Stomach smooth muscle (tissue), 2 donors: ENCODE results near the gene PLEKHA8.

Source experiments
- H3K27ac ChIP-seq: one replicate; pipeline ENCODE4 v1.7.0; 2013; ENCODE audit warnings: mild to moderate bottlenecking, low read length, inconsistent platforms
- H3K27me3 ChIP-seq, 2 donors: one replicate each; pipeline ENCODE4 v1.7.0; 2013; ENCODE audit warnings: low read length in 2 of 2; ENCODE audit not compliant: insufficient read depth in 2 of 2, control insufficient read depth in 1 of 2
- H3K36me3 ChIP-seq, 2 donors: one replicate each; pipeline ENCODE4 v1.7.0; 2013; ENCODE audit warnings: low read length in 2 of 2; ENCODE audit not compliant: control insufficient read depth in 2 of 2, insufficient read depth in 2 of 2
- H3K4me1 ChIP-seq: one replicate; pipeline ENCODE4 v1.7.0; 2013; ENCODE audit warnings: low read length; ENCODE audit not compliant: control insufficient read depth, insufficient read depth
- H3K4me3 ChIP-seq, 2 donors: one replicate each; pipeline ENCODE4 v1.7.0; 2013; ENCODE audit warnings: low read length in 2 of 2
- H3K9ac ChIP-seq, 2 donors: one replicate each; pipeline ENCODE4 v1.7.0; 2013; ENCODE audit warnings: low read length in 2 of 2, mild to moderate bottlenecking in 1 of 2
- H3K9me3 ChIP-seq, 2 donors: one replicate each; pipeline ENCODE4 v1.7.0; 2013; ENCODE audit warnings: low read length in 2 of 2; ENCODE audit not compliant: control insufficient read depth in 2 of 2
- donor health status: healthy.
- donor health status: Pancreatic carcinoma.

PLEKHA8 gene

DNA sequence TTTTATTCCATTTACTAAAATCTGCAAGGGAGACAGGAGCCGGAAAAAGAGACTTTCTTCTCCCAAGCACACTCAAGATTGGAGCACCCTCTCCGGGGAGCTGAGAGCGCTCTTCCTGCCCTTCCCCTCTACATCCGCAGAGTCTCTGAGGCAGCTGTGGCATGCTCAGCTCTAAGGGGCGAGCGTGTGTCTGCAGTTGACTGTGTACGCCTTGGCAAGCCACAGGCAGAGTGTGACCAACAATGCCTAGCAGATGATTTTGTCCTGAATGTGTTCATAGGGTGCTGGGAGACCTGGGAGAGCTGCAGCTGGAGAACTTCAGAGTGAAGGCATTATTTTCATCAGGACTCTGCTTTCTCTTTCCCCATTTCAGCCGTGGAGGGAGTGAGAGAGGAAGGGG is 127.3 kb downstream of the PLEKHA8 start:
- H3K27me3 ChIP-seq: no peaks in the 10 kb centered on the region
- no peak overlapping the region for H3K4me3 ChIP-seq
- H3K27ac ChIP-seq: no peak overlapping the region
- H3K9me3 ChIP-seq: no peaks in the 10 kb centered on the region
- peaks cover 11% of the 10 kb centered on the region for H3K4me1 ChIP-seq
- H3K36me3 ChIP-seq: peaks cover 13 to 23% of the 10 kb centered on the region in 2 donors
- H3K9ac ChIP-seq: no peak overlapping the region

DNA sequence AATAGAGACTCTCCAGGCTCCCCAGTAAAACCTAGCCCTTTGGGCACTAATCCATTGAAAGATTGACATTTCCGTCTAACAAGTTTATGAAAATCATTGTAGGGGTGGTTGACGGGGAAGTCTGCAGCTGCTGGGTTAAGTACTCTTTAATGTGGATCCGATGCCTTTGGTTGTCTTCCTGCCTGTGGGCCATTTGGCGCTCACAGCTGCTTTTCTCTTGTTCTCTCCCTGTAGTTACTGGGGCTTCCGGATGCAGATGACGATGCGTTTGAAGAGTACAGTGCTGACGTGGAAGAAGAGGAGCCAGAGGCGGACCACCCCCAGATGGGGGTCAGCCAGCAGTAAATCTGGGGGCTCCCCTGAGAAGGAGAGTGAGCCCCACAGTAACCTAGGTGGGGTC is 129.0 kb downstream of the PLEKHA8 start:
- Histone ChIP-seq H3K9ac (no peak overlapping the region), H3K36me3 (peaks cover 11 to 22% of the 10 kb centered on the region in 2 donors), H3K4me3 (no peak overlapping the region), H3K27ac (no peak overlapping the region), H3K9me3 (no peaks in the 10 kb centered on the region), H3K4me1 (peaks cover 9% of the 10 kb centered on the region), H3K27me3 (no peaks in the 10 kb centered on the region)

DNA sequence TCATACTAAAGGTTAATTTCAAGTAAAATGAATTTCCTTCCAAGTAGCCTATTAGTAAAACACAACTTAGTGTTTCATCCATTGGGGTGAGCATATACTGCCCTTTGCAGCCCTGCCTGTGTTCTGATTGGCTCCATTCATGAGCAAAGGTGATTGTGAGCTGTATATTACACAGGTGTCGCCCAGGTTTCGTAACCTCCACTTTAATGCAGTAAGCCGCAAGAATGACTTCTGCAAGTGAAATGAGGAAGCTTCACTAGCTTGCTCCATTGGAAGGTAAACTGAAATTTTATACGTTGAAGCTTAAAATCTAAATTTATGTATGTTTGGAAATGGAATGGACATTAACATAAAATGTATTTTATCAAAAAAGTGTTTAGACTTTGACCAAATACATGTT is 131.0 kb downstream of the PLEKHA8 start:
- peaks cover 16% of the 10 kb centered on the region for H3K4me1 ChIP-seq
- H3K4me3 ChIP-seq: no peak overlapping the region
- H3K36me3 ChIP-seq: peaks cover 6 to 13% of the 10 kb centered on the region in 2 donors
- H3K9ac ChIP-seq: no peak overlapping the region
- no peak overlapping the region for H3K27ac ChIP-seq
- H3K27me3 ChIP-seq: no peaks in the 10 kb centered on the region
- no peaks in the 10 kb centered on the region for H3K9me3 ChIP-seq

DNA sequence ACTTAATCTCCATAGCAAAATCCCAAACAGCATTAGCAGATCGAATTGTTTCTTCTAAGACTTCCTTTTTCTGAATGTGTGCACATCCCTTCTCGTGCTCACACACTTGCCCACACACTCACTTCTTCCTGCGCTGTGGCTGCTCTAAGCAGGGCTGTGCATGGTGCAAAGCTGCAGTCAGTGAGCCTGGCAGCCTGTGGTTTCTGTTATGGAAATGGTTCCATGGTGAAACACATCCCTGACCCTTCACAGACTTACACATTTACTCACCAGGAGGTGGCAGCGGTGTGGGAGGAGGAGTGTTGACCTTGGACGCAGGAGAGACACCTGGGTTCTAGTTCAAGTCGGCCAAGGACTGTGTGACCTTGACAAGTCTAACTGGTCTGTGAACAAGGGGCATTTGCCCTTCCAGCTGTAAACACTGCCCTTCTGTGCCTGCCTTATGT is 131.5 kb downstream of the PLEKHA8 start:
- peaks cover 17% of the 10 kb centered on the region for H3K4me1 ChIP-seq
- H3K27me3 ChIP-seq: no peaks in the 10 kb centered on the region

DNA sequence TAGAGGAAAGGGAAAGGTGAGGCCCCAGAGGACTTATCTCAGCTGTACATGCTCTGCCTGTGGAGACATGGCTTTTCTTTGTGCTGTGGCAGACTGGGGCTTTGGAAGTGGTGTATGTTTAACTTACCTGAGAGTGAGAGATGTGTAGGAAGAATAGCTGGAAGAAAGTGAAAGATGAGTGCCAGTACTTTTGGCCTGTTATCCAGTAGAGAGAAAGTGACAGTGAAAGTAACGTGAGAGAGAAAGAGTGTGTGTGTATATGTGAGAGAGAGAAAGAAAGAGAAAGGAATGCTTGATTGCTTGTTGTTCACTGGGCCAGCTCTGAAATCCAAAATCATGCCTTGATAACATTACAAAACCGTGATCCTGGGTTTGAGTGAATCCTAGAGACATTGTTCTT is 132.1 kb downstream of the PLEKHA8 start:
- H3K4me3 ChIP-seq: no peak overlapping the region
- H3K36me3 ChIP-seq: peaks cover 6 to 7% of the 10 kb centered on the region in 2 donors
- peak overlapping the region in 1 of 2 donors; percentile 21 for H3K9ac ChIP-seq
- H3K27ac ChIP-seq: no peak overlapping the region
- H3K4me1 ChIP-seq: peaks cover 19% of the 10 kb centered on the region
- no peaks in the 10 kb centered on the region for H3K27me3 ChIP-seq
- H3K9me3 ChIP-seq: no peaks in the 10 kb centered on the region

More for the DNA sequence above, 131.5 kb downstream of the PLEKHA8 start:
- H3K36me3 ChIP-seq: peaks cover 6 to 8% of the 10 kb centered on the region in 2 donors
- peak overlapping the region; percentile 18 for H3K27ac ChIP-seq
- no peak overlapping the region for H3K4me3 ChIP-seq
- H3K9ac ChIP-seq: peak overlapping the region in 1 of 2 donors; percentile 21
- no peaks in the 10 kb centered on the region for H3K9me3 ChIP-seq

DNA sequence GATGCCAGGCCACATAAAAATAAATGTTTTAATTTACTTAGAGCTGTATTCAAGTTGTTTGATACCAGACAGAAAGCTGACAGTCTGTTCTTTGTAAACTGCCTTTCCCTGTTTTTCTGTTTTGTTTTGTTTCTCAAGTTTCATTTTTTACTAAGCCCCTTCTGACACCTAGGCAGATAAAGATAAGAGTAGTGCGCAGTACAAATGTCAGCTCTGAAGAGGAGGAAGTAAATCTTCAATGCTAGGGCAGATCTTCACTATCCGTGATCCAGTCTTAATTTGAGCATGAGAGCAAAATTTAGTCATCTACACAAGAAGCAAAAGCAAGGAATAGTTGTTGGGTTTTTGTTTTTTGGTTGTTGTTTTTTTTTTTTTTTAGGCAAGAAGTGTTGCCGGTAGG is 133.9 kb downstream of the PLEKHA8 start:
- Histone ChIP-seq H3K27ac (no peak overlapping the region), H3K36me3 (peaks cover 6 to 8% of the 10 kb centered on the region in 2 donors), H3K4me1 (peaks cover 19% of the 10 kb centered on the region), H3K9me3 (no peaks in the 10 kb centered on the region), H3K4me3 (no peak overlapping the region), H3K9ac (no peak overlapping the region), H3K27me3 (no peaks in the 10 kb centered on the region)

DNA sequence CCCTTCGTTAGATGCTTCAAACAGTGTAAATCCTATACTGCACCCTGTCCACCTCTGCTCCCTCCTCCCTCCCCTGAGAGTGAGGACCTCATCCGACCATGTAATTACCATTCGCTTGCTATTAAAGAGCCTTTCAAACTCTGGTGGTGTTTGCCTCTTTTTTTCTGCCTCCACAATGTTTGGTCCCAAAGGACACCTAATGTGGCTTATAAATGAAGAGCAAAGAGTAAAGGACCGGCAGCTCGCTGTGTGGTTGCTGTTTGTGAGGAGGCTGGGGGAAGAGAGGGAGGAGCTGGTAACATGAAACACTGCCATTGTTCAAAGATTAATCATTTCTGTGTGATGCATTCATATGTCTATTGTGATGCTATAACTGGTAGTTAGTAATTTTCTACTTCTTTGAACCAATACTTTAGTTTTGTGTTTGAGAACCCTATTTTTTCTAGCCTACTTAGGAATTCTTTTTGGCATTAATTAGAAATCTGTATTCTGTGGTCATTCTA is 134.5 kb downstream of the PLEKHA8 start:
- H3K9me3 ChIP-seq: no peaks in the 10 kb centered on the region
- no peaks in the 10 kb centered on the region for H3K27me3 ChIP-seq
- no peak overlapping the region for H3K9ac ChIP-seq
- peaks cover under 1 to 5% of the 10 kb centered on the region in 2 donors for H3K36me3 ChIP-seq
- no peak overlapping the region for H3K27ac ChIP-seq
- H3K4me3 ChIP-seq: no peak overlapping the region
- peaks cover 19% of the 10 kb centered on the region for H3K4me1 ChIP-seq

DNA sequence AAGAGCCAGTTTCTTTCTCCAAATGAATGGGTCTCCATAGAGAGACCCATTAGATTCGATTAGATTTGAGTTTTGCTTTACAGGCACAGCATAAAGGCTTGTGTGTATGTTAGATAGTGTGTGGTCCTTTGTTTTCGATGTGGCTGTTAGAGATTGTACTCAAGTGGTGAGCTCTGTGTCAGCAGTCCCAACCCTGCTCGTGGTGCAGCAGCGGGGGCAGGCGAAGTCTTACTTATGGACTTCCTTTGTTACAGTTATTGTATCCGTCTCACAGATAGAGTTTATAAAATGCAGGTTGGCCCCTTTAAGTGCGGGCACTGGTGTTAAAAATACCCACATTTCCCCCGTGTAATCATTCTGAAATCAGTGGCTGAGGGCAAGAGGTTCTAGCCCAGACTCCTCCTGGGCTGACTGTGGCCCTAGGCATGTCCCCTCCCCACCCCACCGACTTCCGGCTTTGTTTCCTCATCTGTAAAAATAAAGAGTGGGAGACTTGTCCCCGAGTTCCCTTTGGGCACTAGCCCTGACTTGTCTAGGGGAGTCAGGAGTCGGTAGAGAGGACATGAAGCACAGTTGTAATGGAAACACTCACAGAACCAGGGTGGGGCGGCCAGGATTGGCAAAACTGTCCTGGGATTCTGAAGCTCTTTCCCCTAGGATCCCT is 135.2 kb downstream of the PLEKHA8 start:
- Histone ChIP-seq H3K4me1 (peaks cover 25% of the 10 kb centered on the region), H3K27ac (no peak overlapping the region), H3K9ac (no peak overlapping the region), H3K36me3 (peaks cover 0 to 5% of the 10 kb centered on the region in 2 donors), H3K9me3 (no peaks in the 10 kb centered on the region), H3K27me3 (no peaks in the 10 kb centered on the region), H3K4me3 (no peak overlapping the region)

DNA sequence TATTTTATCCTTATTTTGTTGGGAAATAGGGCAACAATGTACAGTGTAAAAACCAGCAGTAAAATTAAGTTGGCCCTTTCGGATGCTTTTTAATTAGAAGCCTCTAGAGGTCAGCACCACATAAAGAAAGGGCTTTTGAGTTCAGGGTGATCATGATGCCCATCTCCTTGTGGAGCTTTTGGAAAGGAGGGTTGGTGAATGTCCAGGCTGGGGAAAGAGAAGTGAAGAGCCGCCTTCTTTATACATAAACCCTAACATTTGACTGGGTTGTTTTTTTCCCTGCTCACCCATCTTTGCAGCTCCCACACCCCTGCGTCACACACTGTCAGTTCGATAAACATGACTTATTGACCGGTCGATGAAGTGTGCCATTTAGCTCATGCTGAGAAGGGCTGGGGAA is 136.4 kb downstream of the PLEKHA8 start:
- Histone ChIP-seq H3K9ac (no peak overlapping the region), H3K27ac (no peak overlapping the region), H3K9me3 (no peaks in the 10 kb centered on the region), H3K27me3 (no peaks in the 10 kb centered on the region), H3K36me3 (peaks cover 0 to 5% of the 10 kb centered on the region in 2 donors), H3K4me1 (peaks cover 25% of the 10 kb centered on the region), H3K4me3 (no peak overlapping the region)

DNA sequence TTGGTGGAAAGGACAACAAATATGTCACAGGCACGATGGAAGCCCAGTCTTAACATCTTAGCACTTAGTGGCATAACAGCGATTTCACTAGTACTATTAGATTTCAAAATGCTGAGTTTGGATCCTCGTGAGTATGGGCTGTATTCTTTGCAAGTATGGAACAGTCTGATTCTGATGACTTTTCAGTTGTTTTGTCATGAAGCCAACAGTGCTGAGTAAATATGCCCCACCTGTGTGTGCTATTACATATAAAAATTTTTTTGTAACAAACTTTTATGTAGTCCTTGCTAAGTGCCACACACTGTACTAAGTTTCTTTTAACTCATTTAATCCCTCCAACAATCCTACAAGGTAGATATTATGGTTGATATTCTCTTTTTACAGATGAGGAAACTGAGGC is 137.4 kb downstream of the PLEKHA8 start:
- peaks cover 0 to 3% of the 10 kb centered on the region in 2 donors for H3K36me3 ChIP-seq
- no peaks in the 10 kb centered on the region for H3K9me3 ChIP-seq
- no peak overlapping the region for H3K27ac ChIP-seq
- H3K4me3 ChIP-seq: no peak overlapping the region
- H3K4me1 ChIP-seq: peaks cover 28% of the 10 kb centered on the region
- no peak overlapping the region for H3K9ac ChIP-seq
- H3K27me3 ChIP-seq: no peaks in the 10 kb centered on the region

DNA sequence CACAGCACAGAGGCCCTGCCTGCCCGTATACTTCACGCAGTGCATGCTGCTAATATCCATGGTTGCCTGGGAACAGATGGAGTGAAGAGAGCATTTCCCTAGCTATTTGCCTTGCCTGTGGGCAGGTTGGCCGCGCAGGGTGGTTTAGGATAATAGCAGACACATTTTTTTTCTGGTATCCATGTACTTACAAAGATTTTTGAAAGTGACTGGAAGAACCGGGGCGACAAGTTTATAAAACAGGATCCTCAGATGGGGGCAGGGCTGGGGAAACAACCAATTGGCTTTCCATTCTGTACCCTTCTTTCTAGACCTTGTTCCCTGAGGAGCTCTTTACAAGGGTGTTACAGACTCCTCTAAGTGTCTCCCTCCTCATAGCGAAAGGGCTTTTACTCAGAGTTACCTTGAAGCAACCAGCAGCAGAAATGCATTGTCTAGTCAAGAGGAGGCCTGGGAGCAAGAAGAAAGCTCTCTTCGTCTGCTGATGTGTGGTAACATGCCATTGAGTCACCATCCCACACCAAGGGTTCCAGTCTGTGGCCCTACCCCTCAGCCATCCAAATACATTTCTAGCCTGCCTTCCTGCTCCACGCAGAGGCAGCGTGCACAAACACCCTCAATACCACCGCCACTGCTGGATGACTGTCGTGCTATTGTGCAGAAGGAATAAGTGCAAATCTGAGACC is 138.1 kb downstream of the PLEKHA8 start:
- Histone ChIP-seq H3K36me3 (peaks cover 0 to 2% of the 10 kb centered on the region in 2 donors), H3K27ac (no peak overlapping the region), H3K9me3 (no peaks in the 10 kb centered on the region), H3K27me3 (no peaks in the 10 kb centered on the region), H3K4me1 (peaks cover 30% of the 10 kb centered on the region), H3K9ac (no peak overlapping the region), H3K4me3 (no peak overlapping the region)
